Activated naive CD8-positive, alpha-beta T cell treated with anti-CD3 and anti-CD28 coated beads, Interleukin-2, amount 50 U/mL, for 16 hours (primary cell): ENCODE data around the gene ZW10.
"Not testable (repeated sequence)": the region's sequence is repeated elsewhere in the genome, so short reads cannot be mapped to it uniquely, and the experiment has no call there.

Source experiments
- DNase-seq: peaks from one replicate; pipeline ENCODE4 v3.0.0-alpha.2; 2020; ENCODE audit warnings: low read depth, low spot score

ZW10 gene

GRCh38 chr11:113773416-113774173 is at the start of gene ZW10:
TSS of gene ZW10 (minus strand) at chr11:113773692. CDS start at chr11:113773666, 26 bp downstream.
- peak; percentile 75 for DNase-seq

GRCh38 chr11:113818426-113818825 is 44.9 kb upstream of the ZW10 start:
- DNase-seq = no peak

GRCh38 chr11:113817626-113818025 is 44.1 kb upstream of the ZW10 start:
- no peak for DNase-seq

GRCh38 chr11:113817162-113817561 is 43.7 kb upstream of the ZW10 start:
- no peak for DNase-seq

GRCh38 chr11:113814181-113814580 is 40.7 kb upstream of the ZW10 start:
- no peak for DNase-seq

GRCh38 chr11:113808931-113809330 is 35.4 kb upstream of the ZW10 start:
- no peak for DNase-seq

GRCh38 chr11:113806406-113806805 is 32.9 kb upstream of the ZW10 start:
- no peak for DNase-seq

GRCh38 chr11:113805640-113806039 is 32.1 kb upstream of the ZW10 start:
- no peak for DNase-seq

- no peak for DNase-seq
These were observed 29.1 kb upstream of the ZW10 start for GRCh38 chr11:113802621-113803020.

GRCh38 chr11:113796663-113797259 is 23.3 kb upstream of the ZW10 start:
- no peak for DNase-seq

- no peak for DNase-seq
These were observed 16.3 kb upstream of the ZW10 start for GRCh38 chr11:113789675-113790320.

- DNase-seq = not testable (repeated sequence)
These were observed 15.5 kb upstream of the ZW10 start for GRCh38 chr11:113789016-113789415.

GRCh38 chr11:113782134-113782533 is 8.6 kb upstream of the ZW10 start:
- no peak for DNase-seq

GRCh38 chr11:113781682-113782081 is 8.2 kb upstream of the ZW10 start:
- no peak for DNase-seq

GRCh38 chr11:113779496-113779895 is 6.0 kb upstream of the ZW10 start, which contains the start of gene CLDN25:
TSS of gene CLDN25 (plus strand) at chr11:113779796. CDS start at chr11:113779796, 0 bp downstream.
- DNase-seq = no peak

GRCh38 chr11:113778111-113778910 is 4.8 kb upstream of the ZW10 start:
- DNase-seq = no peak

GRCh38 chr11:113774174-113774503 is 647 bp upstream of the ZW10 start:
- no peak for DNase-seq

- no peak for DNase-seq
These were observed 438 bp downstream of the ZW10 start for GRCh38 chr11:113773092-113773415.

- DNase-seq = no peak
These were observed 1.5 kb downstream of the ZW10 start for GRCh38 chr11:113771964-113772363.

- no peak for DNase-seq
These were observed 8.8 kb downstream of the ZW10 start for GRCh38 chr11:113764527-113765219.

- not testable (repeated sequence) for DNase-seq
These were observed 10.5 kb downstream of the ZW10 start for GRCh38 chr11:113763040-113763439.

- no peak for DNase-seq
These were observed 13.3 kb downstream of the ZW10 start for GRCh38 chr11:113760241-113760640.
